ENCODE data around the gene DNAJC5G. TPM values are rescaled to one million over a fixed set of nuclear protein-coding genes. Genes with fewer than 3 reads are reported as not detected.

DNAJC5G gene
- total and polyA plus RNA-seq, 2 donors (not counting 1 experiment from before 2014, with no cell fraction given) = not detected

GRCh38 chr2:27291865-27292264 is 16.6 kb downstream of the DNAJC5G start:
- Histone ChIP-seq H3K4me3 (replicated peaks in 1 of 4; ENCODE audit: control extremely low read depth in 1 of 4, insufficient read depth in 1 of 4, low read depth in 3 of 4, low read length in 4 of 4) (no peak overlapping the region), H3K27me3 (ENCODE audit: control insufficient read depth, insufficient read depth, low read length) (peaks cover 6% of the 10 kb centered on the region), H3K4me2 (ENCODE audit: extremely low read depth, insufficient read depth, low read length) (no peak overlapping the region), H3K9me3 (ENCODE audit: control insufficient read depth, insufficient read depth, low read depth, low read length) (no peaks in the 10 kb centered on the region), H2AFZ (ENCODE audit: low read length) (no peak overlapping the region), H3K4me1 (ENCODE audit: control insufficient read depth, extremely low read depth, insufficient read depth, low read length) (peaks cover 4% of the 10 kb centered on the region), H3K79me2 (ENCODE audit: control insufficient read depth, insufficient read depth, low read length) (no peaks in the 10 kb centered on the region), H3K36me3 (ENCODE audit: control insufficient read depth, insufficient read depth, low read length) (no peaks in the 10 kb centered on the region), H4K20me1 (ENCODE audit: control insufficient read depth, extremely low read depth, insufficient read depth, low read length) (no peaks in the 10 kb centered on the region), H3K27ac (ENCODE audit: insufficient read depth, low read length) (no peak overlapping the region), H3K9ac (ENCODE audit: insufficient read depth, low read length) (no peak overlapping the region)
- TF ChIP-seq EZH2 (IDR thresholded peaks at IDR 0.05; ENCODE audit: low read length, missing control alignments) = no peak
- TF ChIP-seq CTCF (conservative IDR thresholded peaks at IDR 0.05 in 1 of 2, IDR thresholded peaks at IDR 0.05 in 1 of 2; ENCODE audit: low read depth in 1 of 2, low read length in 2 of 2) = peak in 1 of 2 donors; percentile 1
- DNase-seq (ENCODE audit: low read depth in 2 of 2) = no peak

GRCh38 chr2:27294928-27295327 is 19.7 kb downstream of the DNAJC5G start:
- H3K27ac ChIP-seq (ENCODE audit: insufficient read depth, low read length) = no peak overlapping the region
- H3K27me3 ChIP-seq (ENCODE audit: control insufficient read depth, insufficient read depth, low read length) = peaks cover 14% of the 10 kb centered on the region
- H2AFZ ChIP-seq (ENCODE audit: low read length) = no peak overlapping the region
- no peak overlapping the region for H3K4me2 ChIP-seq (ENCODE audit: extremely low read depth, insufficient read depth, low read length)
- no peaks in the 10 kb centered on the region for H3K9me3 ChIP-seq (ENCODE audit: control insufficient read depth, insufficient read depth, low read depth, low read length)
- TF ChIP-seq EZH2 (IDR thresholded peaks at IDR 0.05; ENCODE audit: low read length, missing control alignments) (no peak), CTCF (conservative IDR thresholded peaks at IDR 0.05 in 1 of 2, IDR thresholded peaks at IDR 0.05 in 1 of 2; ENCODE audit: low read depth in 1 of 2, low read length in 2 of 2) (no peak)
- H3K79me2 ChIP-seq (ENCODE audit: control insufficient read depth, insufficient read depth, low read length) = no peaks in the 10 kb centered on the region
- H3K9ac ChIP-seq (ENCODE audit: insufficient read depth, low read length) = no peak overlapping the region
- H3K4me3 ChIP-seq (replicated peaks in 1 of 4; ENCODE audit: control extremely low read depth in 1 of 4, insufficient read depth in 1 of 4, low read depth in 3 of 4, low read length in 4 of 4) = no peak overlapping the region
- no peaks in the 10 kb centered on the region for H4K20me1 ChIP-seq (ENCODE audit: control insufficient read depth, extremely low read depth, insufficient read depth, low read length)
- peaks cover 4% of the 10 kb centered on the region for H3K4me1 ChIP-seq (ENCODE audit: control insufficient read depth, extremely low read depth, insufficient read depth, low read length)
- H3K36me3 ChIP-seq (ENCODE audit: control insufficient read depth, insufficient read depth, low read length) = no peaks in the 10 kb centered on the region
- DNase-seq (ENCODE audit: low read depth in 2 of 2) = no peak

GRCh38 chr2:27296481-27296880 is 21.2 kb downstream of the DNAJC5G start:
- no peak overlapping the region for H3K4me3 ChIP-seq (replicated peaks in 1 of 4; ENCODE audit: control extremely low read depth in 1 of 4, insufficient read depth in 1 of 4, low read depth in 3 of 4, low read length in 4 of 4)
- H2AFZ ChIP-seq (ENCODE audit: low read length) = no peak overlapping the region
- H3K27me3 ChIP-seq (ENCODE audit: control insufficient read depth, insufficient read depth, low read length) = peaks cover 10% of the 10 kb centered on the region
- TF ChIP-seq CTCF (conservative IDR thresholded peaks at IDR 0.05 in 1 of 2, IDR thresholded peaks at IDR 0.05 in 1 of 2; ENCODE audit: low read depth in 1 of 2, low read length in 2 of 2) (no peak), EZH2 (IDR thresholded peaks at IDR 0.05; ENCODE audit: low read length, missing control alignments) (no peak)
- H3K9me3 ChIP-seq (ENCODE audit: control insufficient read depth, insufficient read depth, low read depth, low read length) = no peaks in the 10 kb centered on the region
- peak in 1 of 2 donors; percentile 26 for DNase-seq (ENCODE audit: low read depth in 2 of 2)
- no peaks in the 10 kb centered on the region for H4K20me1 ChIP-seq (ENCODE audit: control insufficient read depth, extremely low read depth, insufficient read depth, low read length)
- H3K4me2 ChIP-seq (ENCODE audit: extremely low read depth, insufficient read depth, low read length) = no peak overlapping the region
- no peak overlapping the region for H3K27ac ChIP-seq (ENCODE audit: insufficient read depth, low read length)
- no peak overlapping the region for H3K9ac ChIP-seq (ENCODE audit: insufficient read depth, low read length)
- H3K4me1 ChIP-seq (ENCODE audit: control insufficient read depth, extremely low read depth, insufficient read depth, low read length) = peaks cover 4% of the 10 kb centered on the region
- no peaks in the 10 kb centered on the region for H3K36me3 ChIP-seq (ENCODE audit: control insufficient read depth, insufficient read depth, low read length)
- H3K79me2 ChIP-seq (ENCODE audit: control insufficient read depth, insufficient read depth, low read length) = no peaks in the 10 kb centered on the region

All from fibroblast of lung (primary cell).